IMR-90 (cell line): ENCODE results near the gene PIK3C3. TPM values are rescaled to one million over a fixed set of nuclear protein-coding genes. Genes with fewer than 3 reads are reported as not detected.
A peak's percentile ranks its signal among the peaks of the same experiment; 100 is the strongest.

Experiments
- ATAC-seq: fragments of 200-7000 bp; cut with Tn5 transposase; 2 replicates; pipeline ENCODE4 v1.9.1; 2020; ENCODE audit warnings: low read depth, mild to moderate bottlenecking, moderate library complexity
- BruUV-seq: library from RNA; stranded (reverse); fragments of 400-500 nt; replicated peaks from 2 replicates; lab custom pipeline; 2021; lab: Mats Ljungman, UMichigan
- CTCF ChIA-PET: fragments of 300-600 bp; formaldehyde crosslinking; extraction: SDS; loops from one replicate; lab custom pipeline; 2021; ENCODE audit warnings: antibody characterized with exemption; lab: Yijun Ruan, JAX
- POLR2A ChIA-PET: fragments of 300-600 bp; sonication (Branson Sonifier 250); formaldehyde crosslinking; loops from one replicate; lab custom pipeline; 2022; ENCODE audit warnings: antibody characterized with exemption; ENCODE audit not compliant: unreplicated experiment; lab: Charles Lee
- DNase-seq: peaks from one replicate; pipeline ENCODE4 v3.0.0; 2013
- H2AFZ ChIP-seq: replicated peaks from 2 replicates; pipeline ENCODE3; 2013; ENCODE audit warnings: low read length, mild to moderate bottlenecking; ENCODE audit not compliant: poor library complexity
- H2AK5ac ChIP-seq: 2 replicates; pipeline ENCODE4 v1.6.1; 2013; ENCODE audit warnings: low read depth, low read length, inconsistent platforms
- H2AK9ac ChIP-seq: replicated peaks from 2 replicates; pipeline ENCODE3; 2013; ENCODE audit warnings: mild to moderate bottlenecking, low read depth, low read length, moderate library complexity; ENCODE audit not compliant: poor library complexity
- H2BK120ac ChIP-seq: 2 replicates; pipeline ENCODE4 v1.6.1; 2013; ENCODE audit warnings: low read depth, low read length, inconsistent platforms
- H2BK15ac ChIP-seq: 3 replicates; pipeline ENCODE4 v1.6.1; 2013; ENCODE audit warnings: low read depth, low read length, inconsistent platforms
- H2BK20ac ChIP-seq: 2 replicates; pipeline ENCODE4 v1.6.1; 2013; ENCODE audit warnings: low read depth, mild to moderate bottlenecking, inconsistent platforms, low read length, moderate library complexity
- H2BK5ac ChIP-seq: 2 replicates; pipeline ENCODE4 v1.6.1; 2013; ENCODE audit warnings: mild to moderate bottlenecking, low read depth, low read length, inconsistent platforms; ENCODE audit not compliant: poor library complexity, severe bottlenecking
- H3K14ac ChIP-seq: replicated peaks from 2 replicates; pipeline ENCODE4 v1.6.1; 2013; ENCODE audit warnings: low read depth, low read length, inconsistent platforms
- H3K18ac ChIP-seq: 2 replicates; pipeline ENCODE4 v1.6.1; 2013; ENCODE audit warnings: low read depth, low read length, control low read depth
- H3K23ac ChIP-seq: 2 replicates; pipeline ENCODE4 v1.6.1; 2013; ENCODE audit warnings: low read depth, low read length, inconsistent platforms
- H3K27ac ChIP-seq: 2 replicates; pipeline ENCODE4 v1.5.1; 2013; ENCODE audit warnings: mild to moderate bottlenecking, control low read depth, low read length; ENCODE audit not compliant: insufficient read depth
- H3K27me3 ChIP-seq: 2 replicates; pipeline ENCODE4 v1.6.1; 2013; ENCODE audit warnings: low read length; ENCODE audit not compliant: control insufficient read depth, insufficient read depth
- H3K36me3 ChIP-seq: 2 replicates; pipeline ENCODE4 v1.6.1; 2013; ENCODE audit warnings: low read length, mixed read lengths; ENCODE audit not compliant: control insufficient read depth, insufficient read depth
- H3K4ac ChIP-seq: 2 replicates; pipeline ENCODE4 v1.6.1; 2013; ENCODE audit warnings: low read depth, low read length, inconsistent platforms
- H3K4me1 ChIP-seq: 2 replicates; pipeline ENCODE4 v1.6.1; 2013; ENCODE audit warnings: low read length, mixed read lengths; ENCODE audit not compliant: control insufficient read depth, insufficient read depth
- H3K4me2 ChIP-seq: 2 replicates; pipeline ENCODE4 v1.6.1; 2013; ENCODE audit warnings: low read depth, mild to moderate bottlenecking, control low read depth, low read length, moderate library complexity
- H3K4me3 ChIP-seq: 2 replicates; pipeline ENCODE4 v1.5.1; 2013; ENCODE audit warnings: low read depth, mild to moderate bottlenecking, control low read depth, low read length, moderate library complexity; ENCODE audit not compliant: insufficient read depth
- H3K56ac ChIP-seq: 2 replicates; pipeline ENCODE4 v1.6.1; 2013; ENCODE audit warnings: low read length, inconsistent platforms; ENCODE audit not compliant: insufficient read depth; ENCODE audit errors: extremely low read depth
- H3K79me1 ChIP-seq, 2 experiments: 2 replicates each; pipeline ENCODE4 v1.6.1; 2013; ENCODE audit warnings: low read length in 2 of 2, inconsistent platforms in 1 of 2, low read depth in 1 of 2
- H3K9ac ChIP-seq: 2 replicates; pipeline ENCODE4 v1.6.1; 2013; ENCODE audit warnings: low read depth, low read length, control low read depth
- H3K9me1 ChIP-seq: 2 replicates; pipeline ENCODE4 v1.6.1; 2013; ENCODE audit warnings: low read length, inconsistent platforms; ENCODE audit not compliant: insufficient read depth
- H3K9me3 ChIP-seq: 2 replicates; pipeline ENCODE4 v1.6.1; 2013; ENCODE audit warnings: low read length; ENCODE audit not compliant: control insufficient read depth, insufficient read depth
- H4K20me1 ChIP-seq: 2 replicates; pipeline ENCODE4 v1.6.1; 2013; ENCODE audit warnings: low read length, inconsistent platforms; ENCODE audit not compliant: insufficient read depth
- H4K5ac ChIP-seq: 2 replicates; pipeline ENCODE4 v1.6.1; 2013; ENCODE audit warnings: mild to moderate bottlenecking, low read depth, low read length, control low read depth
- H4K8ac ChIP-seq, 2 experiments: 2 replicates each; pipeline ENCODE4 v1.6.1; 2013; ENCODE audit warnings: low read depth in 2 of 2, low read length in 2 of 2, control low read depth in 1 of 2, inconsistent platforms in 1 of 2
- H4K91ac ChIP-seq: 2 replicates; pipeline ENCODE4 v1.6.1; 2013; ENCODE audit warnings: low read depth, low read length, inconsistent platforms; ENCODE audit not compliant: insufficient read depth
- RFX5 ChIP-seq: IDR thresholded peaks from 2 replicates; pipeline ENCODE4 v1.8.0; 2012; ENCODE audit warnings: low read depth, mild to moderate bottlenecking, low read length, moderate library complexity
- WGBS, 2 experiments: methylation state at CpG; one replicate each; pipeline versions ENCODE4 v1.1.5 to v1.1.7; 2013; ENCODE audit warnings: missing lambda C conversion rate in 2 of 2; ENCODE audit not compliant: insufficient read length in 1 of 2; ENCODE audit errors: extremely low coverage in 2 of 2; 5-methylcytosine and 5-hydroxymethylcytosine counted together
- dilution Hi-C: fragments of 300-500 bp; cut with HindIII; formaldehyde crosslinking; loops from one replicate; pipeline ENCODE4 v1.14.3; 2018; ENCODE audit warnings: low sequenced_read_pairs; ENCODE audit not compliant: unreplicated experiment
- in situ Hi-C: fragments of 300-500 bp; cut with MboI; formaldehyde crosslinking; loops from 3 replicates; pipeline ENCODE4 v1.14.3; 2019; ENCODE audit warnings: low sequenced_read_pairs, inconsistent platforms, mixed read lengths
- intact Hi-C: fragments of 100-400 bp; cut with micrococcal nuclease; formaldehyde crosslinking; loops from 2 replicates; pipeline ENCODE4 v1.10.0; 2022
- polyA plus RNA-seq, 3 experiments: library from polyadenylated mRNA; depleted of rRNA; stranded (reverse); fragments of >200 nt; gene quantifications; 2 replicates each; pipeline ENCODE4 v1.2.3, GENCODE V29; 2012; ENCODE audit warnings: low replicate concordance in 1 of 3
- total RNA-seq: library from RNA; depleted of rRNA; stranded (reverse); fragments of >200 nt; gene quantifications from 2 replicates; pipeline ENCODE4 v1.2.3, GENCODE V29; 2012
- TF ChIP-seq, protein P1 (sequence below): fragments of 150-350 bp; IDR thresholded peaks from 2 replicates; pipeline ENCODE4 v1.6.1; 2017; ENCODE audit warnings: mild to moderate bottlenecking, antibody characterized with exemption, low read length, low read depth

The PIK3C3 gene
- total and polyA plus RNA-seq, 2 of the 4 experiments (the other 2 are of a cell fraction): 41.2 to 57.2 TPM

DNA sequence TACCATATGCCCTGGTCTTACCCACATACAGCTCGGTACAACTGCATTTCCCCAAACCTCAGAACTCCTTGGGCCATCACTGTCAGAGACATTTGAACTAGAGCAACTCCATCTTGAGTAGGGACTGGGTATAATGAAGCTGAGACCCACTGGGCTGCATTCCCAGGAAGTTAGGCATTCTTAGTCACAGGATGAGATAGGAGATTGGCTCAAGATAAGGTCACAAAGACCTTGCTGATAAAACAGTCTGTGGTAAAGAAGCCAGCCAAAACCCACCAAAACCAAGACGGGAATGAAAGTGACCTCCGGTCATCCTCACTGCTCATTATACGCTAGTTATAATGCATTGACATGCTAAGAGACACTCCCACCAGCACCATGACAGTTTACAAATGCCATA is 131.3 kb downstream of the PIK3C3 start:
- intact Hi-C loops (no loop called here), dilution Hi-C loops (no loop called here), in situ Hi-C loops (no loop called here)
- H3K4me1 ChIP-seq: no peaks in the 10 kb centered on the region
- no peak overlapping the region for H3K27ac ChIP-seq
- no CpG with 5 or more reads among the region's 4 CpGs for WGBS, 2 experiments
- H2BK120ac ChIP-seq: no peak overlapping the region
- H4K5ac ChIP-seq: no peak overlapping the region
- no peak overlapping the region for H3K4me2 ChIP-seq
- no peak overlapping the region for H2AK5ac ChIP-seq
- no peak overlapping the region for H3K18ac ChIP-seq
- CTCF ChIA-PET: no interaction called here
- H3K9me3 ChIP-seq: no peaks in the 10 kb centered on the region
- H2BK15ac ChIP-seq: no peak overlapping the region
- no peak overlapping the region for H2BK20ac ChIP-seq
- H2AFZ ChIP-seq: no peak overlapping the region
- H3K36me3 ChIP-seq: 0 out of 2 replicates have a peak, but pooled peaks cover 2% of the 10 kb centered on the region
- POLR2A ChIA-PET: no interaction called here
- no TSS peak for BruUV-seq
- no peak overlapping the region for H3K14ac ChIP-seq
- H3K56ac ChIP-seq: no peak overlapping the region
- no peak overlapping the region for H4K8ac ChIP-seq
- H2AK9ac ChIP-seq: no peak overlapping the region
- H4K91ac ChIP-seq: no peak overlapping the region
- no peaks in the 10 kb centered on the region for H4K20me1 ChIP-seq
- no peak for TF ChIP-seq RFX5
- TF ChIP-seq, protein P1, sequence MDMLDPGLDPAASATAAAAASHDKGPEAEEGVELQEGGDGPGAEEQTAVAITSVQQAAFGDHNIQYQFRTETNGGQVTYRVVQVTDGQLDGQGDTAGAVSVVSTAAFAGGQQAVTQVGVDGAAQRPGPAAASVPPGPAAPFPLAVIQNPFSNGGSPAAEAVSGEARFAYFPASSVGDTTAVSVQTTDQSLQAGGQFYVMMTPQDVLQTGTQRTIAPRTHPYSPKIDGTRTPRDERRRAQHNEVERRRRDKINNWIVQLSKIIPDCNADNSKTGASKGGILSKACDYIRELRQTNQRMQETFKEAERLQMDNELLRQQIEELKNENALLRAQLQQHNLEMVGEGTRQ: no peak
- no peaks in the 10 kb centered on the region for H3K9me1 ChIP-seq
- no peak overlapping the region for H3K4me3 ChIP-seq
- no peak overlapping the region for H3K4ac ChIP-seq
- H3K79me1 ChIP-seq: no peaks in the 10 kb centered on the region
- DNase-seq (peak; percentile 49), ATAC-seq (peak; percentile 29; the same call in 1 of the 2 replicates)
- H2BK5ac ChIP-seq: no peak overlapping the region
- H3K9ac ChIP-seq: no peak overlapping the region
- no peaks in the 10 kb centered on the region for H3K27me3 ChIP-seq
- no peak overlapping the region for H3K23ac ChIP-seq
